Kasumi-1 (cell line): ENCODE data around the gene PRKD2.
"Not testable (repeated sequence)": the region's sequence is repeated elsewhere in the genome, so short reads cannot be mapped to it uniquely, and the experiment has no call there.

Experiments used
- DNase-seq, 2 experiments: peaks; one replicate each; lab custom pipeline; 2025; lab: John Stamatoyannopoulos, UW

The PRKD2 gene

DNA sequence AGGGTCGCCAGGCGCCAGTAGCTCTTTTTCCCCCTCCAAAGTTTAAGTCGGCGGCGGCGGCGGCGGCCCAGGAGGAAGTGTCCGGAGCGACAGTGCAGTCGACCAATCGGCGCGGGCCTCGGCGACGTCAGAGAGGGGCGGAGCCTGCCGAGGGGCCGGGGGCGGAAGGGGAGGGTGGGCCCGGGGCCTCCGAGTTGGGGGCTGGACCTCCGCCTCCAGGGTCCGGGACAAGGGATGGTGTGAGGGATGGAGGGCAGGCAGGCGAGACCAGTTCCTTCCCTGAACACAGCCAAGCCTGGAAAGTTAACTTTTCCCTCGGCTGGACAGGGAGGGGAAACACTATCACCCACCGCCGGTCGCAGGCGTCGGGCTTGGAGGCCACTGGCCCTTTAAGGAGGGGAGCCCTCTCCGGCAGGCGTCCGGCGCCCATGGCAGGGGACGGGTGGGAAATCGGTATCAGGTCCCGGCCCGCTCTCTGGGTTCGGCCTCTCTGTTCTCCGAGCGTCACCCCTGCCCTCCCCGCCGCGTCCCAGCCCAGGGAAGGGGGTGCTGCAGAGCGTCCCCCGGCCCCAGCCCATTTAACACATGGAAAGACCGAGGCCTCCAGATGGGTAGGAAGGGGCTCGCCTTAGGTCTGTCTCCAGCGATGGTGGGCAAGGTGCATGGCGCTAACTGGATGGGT, at the start of gene PRKD2:
Gene PRKD2, minus strand, starts transcription at position 81 of the 682 bp plus-strand sequence. CDS start 744 bp downstream, outside the sequence.
- peak; percentile 71 to 76 for DNase-seq

DNA sequence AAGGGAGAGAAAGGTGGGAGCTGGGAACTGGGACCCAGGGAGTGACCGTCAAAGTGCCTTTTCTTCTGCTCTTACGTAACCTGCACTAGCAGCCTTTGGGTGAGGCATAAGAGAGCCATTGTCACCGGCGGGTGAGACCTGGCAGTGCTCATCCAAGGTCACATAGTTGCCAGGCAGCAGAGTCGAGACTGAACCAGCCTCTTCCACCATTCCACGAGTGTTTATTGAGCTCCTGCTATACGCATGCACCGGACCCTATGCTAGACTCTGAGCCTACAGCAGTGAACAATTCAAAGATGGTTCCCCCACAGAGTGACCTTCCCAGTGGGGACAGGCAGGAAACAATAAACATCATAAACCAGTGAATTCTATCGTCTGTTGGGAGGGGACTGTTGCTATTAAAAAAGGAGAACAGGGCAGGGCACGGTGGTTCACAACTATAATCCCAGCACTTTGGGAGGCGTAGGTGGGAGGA, 47.9 kb upstream of the PRKD2 start:
- DNase-seq = no peak

DNA sequence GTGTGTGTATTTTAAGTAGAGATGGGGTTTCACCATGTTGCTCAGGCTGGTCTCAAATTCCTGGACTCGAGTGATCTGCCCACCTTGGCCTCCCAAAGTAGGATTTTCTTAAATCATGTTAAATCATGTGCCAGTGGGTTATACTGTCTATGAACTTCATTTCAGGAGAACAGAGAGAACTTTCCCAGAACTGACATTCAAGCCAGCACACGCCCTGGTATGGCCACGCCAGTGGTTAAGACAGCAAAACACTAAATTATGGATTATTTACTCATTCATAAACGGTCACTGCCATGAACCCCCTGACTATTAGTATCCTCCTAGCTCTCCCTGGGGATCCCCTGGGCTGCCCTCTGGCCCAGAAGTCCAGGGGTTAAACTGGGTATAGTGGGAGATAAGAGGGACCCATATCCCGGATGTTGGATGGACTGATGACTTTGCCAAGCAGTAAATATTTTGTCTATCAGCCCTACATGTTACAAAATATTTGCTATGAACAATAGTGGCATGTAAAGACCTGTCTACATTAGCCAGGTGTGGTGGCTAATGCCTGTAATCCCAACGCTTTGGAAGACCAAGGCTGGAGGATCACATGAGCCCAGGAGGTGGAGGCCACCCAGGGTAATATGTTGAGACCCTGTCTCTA, 45.5 kb upstream of the PRKD2 start:
- no peak for DNase-seq

DNA sequence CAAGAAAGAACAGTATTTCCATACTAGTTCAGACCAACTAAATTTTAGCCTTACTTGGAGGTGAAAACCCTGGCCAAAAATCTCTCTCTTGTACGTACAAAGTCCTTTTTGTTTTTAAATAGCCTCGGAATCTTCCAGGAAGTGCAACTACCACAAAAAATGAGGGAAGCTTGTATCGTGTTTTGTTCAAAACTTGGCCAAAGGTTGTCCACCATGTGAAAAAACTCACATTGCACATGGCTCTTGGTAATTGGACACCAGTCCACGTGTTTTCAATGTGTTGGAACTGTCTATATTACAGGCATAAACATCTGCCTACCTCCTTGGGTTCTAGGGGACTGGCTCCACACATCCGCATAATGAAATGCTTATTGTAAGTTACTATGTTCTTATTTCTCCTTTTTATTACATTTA, 44.5 kb upstream of the PRKD2 start:
- no peak for DNase-seq

DNA sequence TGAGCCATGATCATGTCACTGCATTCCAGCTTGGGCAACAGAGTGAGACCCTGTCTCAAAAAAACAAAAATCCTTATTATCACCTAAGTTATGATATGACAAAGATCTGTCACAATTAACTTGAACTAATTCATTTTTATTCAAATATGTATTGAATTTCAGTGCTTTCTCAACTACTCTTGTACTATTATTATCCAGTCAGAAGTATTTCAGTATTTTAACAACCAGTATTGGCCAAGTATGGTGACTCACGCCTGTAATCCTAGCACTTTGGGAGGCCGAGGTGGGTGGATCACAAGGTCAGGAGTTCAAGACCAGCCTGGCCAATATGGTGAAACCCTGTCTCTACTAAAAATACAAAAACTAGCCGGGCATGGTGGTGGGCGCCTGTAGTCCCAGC, 44.0 kb upstream of the PRKD2 start:
- DNase-seq = not testable (repeated sequence)

DNA sequence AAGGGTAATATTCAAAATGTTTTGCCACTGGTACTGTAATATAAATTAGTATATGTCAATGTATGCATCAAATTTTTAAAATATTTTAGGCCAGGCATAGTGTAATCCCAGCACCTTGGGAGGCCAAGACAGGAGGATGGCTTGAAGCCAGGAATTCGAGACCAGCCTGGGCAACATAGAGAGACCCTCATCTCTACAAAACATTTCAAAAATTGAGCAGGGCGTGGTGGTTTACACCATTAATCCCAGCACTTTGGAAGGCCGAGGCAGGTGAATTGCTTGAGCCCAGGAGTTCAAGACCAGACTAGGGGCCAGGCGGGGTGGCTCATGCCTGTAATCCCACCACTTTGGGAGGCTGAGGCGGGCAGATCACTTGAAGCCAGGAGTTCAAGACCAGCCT, 43.4 kb upstream of the PRKD2 start:
- no peak for DNase-seq

DNA sequence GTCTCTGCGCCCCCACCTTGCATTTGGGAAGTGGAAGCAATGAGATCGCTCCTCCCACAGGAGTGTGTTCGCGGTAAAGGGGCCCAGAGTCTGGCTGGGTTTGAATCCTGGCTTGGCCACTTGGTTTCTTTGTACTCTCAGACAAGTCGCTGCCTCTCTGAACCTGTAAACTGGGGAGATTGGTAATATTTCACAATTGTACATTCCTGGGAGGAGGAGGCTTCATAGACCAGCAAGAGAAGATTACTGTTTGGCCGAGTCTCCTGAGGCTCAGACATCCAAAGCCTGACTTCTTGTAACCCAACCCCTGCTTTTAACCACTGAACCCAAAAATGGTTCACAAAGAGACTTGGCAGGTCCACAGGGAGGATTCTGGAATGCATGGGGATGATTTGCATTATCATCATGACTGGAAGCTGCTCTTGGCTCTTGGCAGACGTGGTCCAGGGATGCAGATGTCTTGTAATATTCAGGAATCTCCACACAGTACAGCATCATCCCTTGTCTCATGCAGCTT, 43.0 kb upstream of the PRKD2 start:
- DNase-seq = no peak

DNA sequence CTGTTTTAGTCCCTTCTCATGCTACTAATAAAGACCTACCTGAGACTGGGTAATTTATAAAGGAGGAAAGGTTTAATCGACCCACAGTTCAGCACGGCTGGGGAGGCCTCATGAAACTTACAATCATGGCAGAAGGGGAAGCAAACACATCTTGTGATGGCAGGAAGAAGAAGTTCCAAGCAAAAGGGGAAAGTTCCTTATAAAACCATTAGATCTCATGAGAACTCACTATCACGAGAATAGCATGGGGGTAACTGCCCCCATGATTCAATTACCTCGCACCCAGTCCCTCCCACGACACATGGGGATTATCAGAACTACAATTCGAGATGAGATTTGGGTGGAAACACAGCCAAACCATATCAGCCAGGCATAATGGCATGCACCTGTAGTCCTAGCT, 42.3 kb upstream of the PRKD2 start:
- DNase-seq = no peak

DNA sequence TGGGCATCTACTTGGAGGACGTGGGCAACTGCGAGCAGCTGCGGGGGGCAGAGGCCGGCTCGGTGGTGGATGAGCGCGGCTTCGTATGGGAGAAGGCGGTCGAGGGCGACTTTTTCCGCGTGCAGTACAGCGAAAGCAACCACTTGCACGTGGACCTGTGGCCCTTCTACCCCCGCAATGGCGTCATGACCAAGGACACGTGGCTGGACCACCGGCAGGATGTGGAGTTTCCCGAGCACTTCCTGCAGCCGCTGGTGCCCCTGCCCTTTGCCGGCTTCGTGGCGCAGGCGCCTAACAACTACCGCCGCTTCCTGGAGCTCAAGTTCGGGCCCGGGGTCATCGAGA, 39.6 kb upstream of the PRKD2 start:
- no peak for DNase-seq

DNA sequence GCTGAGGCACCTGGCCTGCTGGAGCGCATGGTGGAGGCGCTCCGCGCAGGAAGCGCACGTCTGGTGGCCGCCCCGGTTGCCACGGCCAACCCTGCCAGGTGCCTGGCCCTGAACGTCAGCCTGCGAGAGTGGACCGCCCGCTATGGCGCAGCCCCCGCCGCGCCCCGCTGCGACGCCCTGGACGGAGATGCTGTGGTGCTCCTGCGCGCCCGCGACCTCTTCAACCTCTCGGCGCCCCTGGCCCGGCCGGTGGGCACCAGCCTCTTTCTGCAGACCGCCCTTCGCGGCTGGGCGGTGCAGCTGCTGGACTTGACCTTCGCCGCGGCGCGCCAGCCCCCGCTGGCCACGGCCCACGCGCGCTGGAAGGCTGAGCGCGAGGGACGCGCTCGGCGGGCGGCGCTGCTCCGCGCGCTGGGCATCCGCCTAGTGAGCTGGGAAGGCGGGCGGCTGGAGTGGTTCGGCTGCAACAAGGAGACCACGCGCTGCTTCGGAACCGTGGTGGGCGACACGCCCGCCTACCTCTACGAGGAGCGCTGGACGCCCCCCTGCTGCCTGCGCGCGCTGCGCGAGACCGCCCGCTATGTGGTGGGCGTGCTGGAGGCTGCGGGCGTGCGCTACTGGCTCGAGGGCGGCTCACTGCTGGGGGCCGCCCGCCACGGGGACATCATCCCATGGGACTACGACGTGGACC, 39.1 kb upstream of the PRKD2 start:
- no peak for DNase-seq

DNA sequence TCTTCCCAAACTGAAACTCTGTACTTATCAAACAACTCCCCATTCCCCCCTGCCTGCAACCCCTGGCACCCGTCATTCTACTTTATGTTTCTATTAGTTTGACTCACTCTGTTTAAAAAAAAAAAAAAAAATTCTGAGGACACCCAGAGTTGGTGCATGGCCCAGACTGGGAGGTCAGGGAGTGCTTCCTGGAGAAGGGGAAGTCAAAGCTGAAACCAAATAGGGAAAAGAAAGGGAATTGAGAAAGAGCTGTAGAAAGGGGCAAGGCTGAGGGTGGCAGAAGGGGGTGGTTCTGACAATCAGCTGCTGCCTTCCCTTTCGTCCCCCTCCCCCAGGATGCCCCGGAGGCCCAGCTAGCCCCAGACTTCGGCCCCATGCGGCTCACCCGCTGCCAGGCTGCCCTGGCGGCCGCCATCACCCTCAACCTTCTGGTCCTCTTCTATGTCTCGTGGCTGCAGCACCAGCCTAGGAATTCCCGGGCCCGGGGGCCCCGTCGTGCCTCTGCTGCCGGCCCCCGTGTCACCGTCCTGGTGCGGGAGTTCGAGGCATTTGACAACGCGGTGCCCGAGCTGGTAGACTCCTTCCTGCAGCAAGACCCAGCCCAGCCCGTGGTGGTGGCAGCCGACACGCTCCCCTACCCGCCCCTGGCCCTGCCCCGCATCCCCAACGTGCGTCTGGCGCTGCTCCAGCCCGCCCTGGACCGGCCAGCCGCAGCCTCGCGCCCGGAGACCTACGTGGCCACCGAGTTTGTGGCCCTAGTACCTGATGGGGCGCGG, 38.4 kb upstream of the PRKD2 start:
- DNase-seq = peak; percentile 19 to 29

DNA sequence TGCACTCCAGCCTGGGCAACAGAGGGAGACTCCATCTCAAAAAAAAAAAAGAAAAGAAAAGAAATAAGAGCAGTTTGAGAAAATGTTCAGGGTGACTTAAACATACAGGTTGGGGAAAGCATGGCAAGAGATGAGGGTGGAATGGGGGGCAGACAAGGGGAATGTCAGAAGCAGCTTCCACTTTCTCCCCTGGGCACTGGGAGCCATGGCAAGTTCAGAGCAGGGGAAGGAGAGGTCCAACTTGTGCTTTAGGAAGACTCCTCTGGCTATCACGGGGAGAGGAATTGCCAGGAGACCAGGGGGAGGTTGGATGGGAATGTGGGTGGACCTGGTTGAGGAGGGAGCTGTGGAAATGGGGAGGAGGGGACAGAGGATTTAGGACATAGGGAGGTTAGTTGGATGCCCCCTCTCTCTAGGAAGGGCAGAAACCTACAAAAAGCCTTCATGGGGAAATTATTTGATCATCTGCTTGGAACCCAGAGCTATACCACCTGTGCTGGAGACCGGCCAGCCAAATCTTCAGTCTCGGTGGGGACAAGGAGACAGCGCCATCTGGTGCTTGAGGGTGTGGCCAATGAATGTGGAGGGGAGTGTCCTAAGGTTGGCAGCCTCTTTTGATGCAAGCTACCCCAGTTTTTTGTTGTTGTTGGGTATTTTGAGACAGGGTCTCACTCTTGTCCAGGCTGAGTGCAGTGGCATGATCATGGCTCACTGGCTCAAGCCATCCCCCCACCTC, 36.7 kb upstream of the PRKD2 start:
- peak; percentile 56 to 75 for DNase-seq

DNA sequence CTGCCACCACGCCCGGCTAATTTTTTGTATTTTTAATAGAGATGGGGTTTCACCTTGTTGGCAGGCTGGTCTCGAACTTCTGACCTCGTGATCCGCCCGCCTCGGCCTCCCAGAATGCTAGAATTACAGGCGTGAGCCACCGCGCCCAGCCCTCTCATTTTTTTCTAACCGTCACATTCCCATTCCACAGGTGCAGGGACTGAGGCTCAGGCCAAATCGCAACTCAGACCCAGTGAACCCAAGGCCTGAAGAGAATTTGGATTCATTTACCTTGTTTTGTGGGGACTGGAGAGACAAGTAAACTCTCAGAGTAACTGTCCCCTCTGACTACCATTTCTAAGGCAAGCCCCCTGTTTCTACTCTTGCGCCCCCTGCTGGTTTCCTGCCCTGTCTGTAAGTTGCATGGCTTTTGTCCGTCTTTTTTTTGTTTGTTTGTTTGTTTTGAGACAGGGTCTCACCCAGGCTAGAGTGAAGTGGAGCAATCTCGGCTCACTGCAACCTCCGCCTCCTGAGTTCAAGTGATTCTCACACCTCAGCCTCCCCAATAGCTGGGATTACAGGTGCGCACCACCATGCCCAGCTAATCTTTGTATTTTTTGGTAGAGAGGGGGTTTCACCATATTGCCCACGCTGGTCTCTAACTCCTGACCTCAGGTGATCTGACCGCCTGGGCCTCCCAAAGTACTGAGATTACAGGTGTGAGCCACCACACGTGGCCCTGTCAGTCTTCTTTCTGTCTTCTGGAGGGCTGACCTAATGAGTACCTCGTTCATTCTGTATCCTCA, 31.6 kb upstream of the PRKD2 start:
- peak; percentile 77 to 84 for DNase-seq

DNA sequence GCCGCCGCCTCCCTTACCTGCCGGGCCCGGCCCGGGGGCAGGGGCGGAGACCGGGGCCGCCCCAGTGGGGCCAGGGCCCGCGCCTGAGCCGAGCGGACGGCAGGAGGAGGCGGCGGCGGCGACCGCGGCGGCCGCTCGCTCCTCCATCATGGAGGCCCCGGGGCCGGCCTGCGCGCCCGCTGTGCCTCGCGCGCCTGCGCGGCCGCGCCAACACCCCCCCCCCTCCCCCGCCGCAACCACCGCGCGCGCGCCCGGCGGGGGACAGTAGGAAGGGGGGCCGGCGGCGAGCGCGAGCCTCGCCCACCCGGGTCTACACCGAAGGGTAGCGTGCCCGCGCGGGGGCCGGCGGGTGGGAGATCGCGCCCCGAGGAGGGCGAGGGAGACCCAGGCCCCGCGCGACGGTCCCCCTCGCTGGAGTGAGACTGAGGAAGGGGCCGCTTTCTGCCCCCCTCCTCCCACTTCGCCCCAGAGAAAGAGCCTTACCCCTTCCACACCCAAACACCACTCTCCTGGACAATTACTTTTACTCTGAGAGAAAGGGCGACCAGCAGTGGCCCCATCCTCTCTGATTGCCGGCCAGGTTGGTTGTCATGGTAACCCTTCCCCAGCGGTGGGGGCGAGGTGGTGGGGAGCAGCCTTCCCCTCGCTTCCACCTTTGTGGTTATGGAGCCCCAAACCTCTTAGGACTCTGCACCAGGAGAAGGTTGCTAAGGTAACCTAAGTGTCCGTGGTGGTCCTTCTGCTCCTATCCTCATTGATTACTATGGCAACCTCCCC, 29.6 kb upstream of the PRKD2 start, which contains the start of gene STRN4:
Gene STRN4, minus strand, starts transcription at position 170 of the 777 bp plus-strand sequence. Its CDS starts 20 bp downstream, at position 150.
- no peak for DNase-seq

DNA sequence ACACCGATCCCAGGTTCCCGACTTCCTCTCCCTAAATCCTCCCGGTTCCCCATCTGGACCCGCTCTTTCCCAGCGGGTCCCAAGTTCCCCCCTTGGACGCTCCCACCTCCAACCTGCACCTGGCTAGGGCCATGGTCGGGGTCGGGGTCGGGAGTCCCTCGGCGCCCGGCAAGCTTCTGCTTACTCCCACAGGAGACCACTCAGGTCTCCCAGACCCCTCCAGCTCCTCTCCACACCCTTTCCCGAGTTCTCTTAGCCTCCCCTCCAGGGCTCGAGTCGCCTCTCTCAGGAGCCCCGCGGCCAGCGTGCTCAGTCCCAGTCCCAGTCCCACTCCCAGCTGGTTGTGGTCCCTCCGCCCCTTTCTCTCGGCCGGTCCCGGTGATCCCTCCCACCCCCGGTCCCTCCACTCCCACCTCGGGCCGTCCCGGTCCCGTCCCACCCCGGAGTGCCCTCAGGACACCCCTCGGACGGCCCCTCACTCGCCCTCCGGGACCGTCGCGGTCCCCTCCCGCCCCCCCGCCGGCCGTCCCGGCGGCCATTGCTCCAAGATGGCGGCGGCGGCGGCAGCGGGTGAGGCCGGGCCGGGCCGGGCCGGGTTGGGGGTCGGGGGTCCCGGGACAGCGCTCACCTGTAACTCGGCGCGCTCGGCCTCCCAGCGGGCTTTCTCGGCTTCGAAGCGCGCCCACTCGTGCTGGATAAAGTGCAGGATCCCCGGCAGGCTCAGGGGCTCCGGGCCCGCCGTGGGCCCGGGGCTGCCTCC, 28.8 kb upstream of the PRKD2 start, which contains the start of gene FKRP:
Gene FKRP, plus strand, starts transcription at position 537 of the 760 bp plus-strand sequence. CDS start 9,394 bp downstream, outside the sequence.
- no peak for DNase-seq

DNA sequence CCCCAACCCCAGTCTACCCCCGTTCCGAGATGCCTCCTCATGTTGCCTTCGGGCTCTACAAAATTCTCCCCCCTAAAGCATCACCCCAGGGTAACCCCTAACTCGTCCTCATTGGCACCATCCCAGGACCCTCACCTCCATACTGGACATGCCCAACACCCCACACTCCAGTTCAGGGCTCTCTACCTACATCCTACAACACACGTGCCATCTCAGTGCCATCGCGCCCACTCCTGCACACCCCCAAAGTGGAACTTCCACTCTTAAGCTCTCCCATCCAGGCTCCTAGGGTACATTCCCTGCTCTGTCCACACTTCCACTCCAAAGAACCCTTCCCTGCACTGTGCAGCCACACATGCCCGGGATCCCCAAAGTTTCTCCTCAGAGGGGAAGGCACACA, 28.1 kb upstream of the PRKD2 start:
- DNase-seq = no peak

DNA sequence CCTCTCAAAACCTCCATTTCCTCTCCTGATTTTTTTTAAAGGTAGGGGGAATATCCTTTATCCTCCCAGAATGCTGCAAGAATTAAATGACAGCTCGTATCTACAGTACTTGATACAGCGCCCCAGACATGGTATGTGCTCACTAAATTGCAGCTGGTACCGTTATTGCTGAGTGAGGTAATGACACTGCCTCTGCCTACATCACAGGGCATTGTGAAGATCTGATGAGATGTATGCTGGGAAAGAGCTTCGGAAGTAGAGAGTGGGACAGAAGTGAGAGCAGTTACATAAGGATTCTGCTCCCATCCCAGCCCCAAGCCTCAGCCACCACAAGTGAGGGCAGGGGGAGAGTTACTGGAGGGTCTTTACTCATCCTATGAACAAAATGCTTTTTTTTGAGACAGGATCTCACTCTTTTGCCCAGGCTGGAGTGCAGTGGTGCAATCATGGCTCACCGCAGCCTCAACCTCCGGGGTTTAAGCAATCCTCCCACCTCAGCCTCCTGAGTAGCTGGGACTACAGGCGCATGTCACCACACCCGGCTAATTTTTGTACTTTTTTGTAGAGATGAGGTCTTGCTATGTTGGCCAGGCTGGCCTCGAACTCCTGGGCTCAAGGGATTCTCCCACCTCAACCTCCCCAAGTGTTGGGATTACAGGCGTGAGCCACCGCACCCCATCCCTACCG, 27.2 kb upstream of the PRKD2 start:
- no peak for DNase-seq

DNA sequence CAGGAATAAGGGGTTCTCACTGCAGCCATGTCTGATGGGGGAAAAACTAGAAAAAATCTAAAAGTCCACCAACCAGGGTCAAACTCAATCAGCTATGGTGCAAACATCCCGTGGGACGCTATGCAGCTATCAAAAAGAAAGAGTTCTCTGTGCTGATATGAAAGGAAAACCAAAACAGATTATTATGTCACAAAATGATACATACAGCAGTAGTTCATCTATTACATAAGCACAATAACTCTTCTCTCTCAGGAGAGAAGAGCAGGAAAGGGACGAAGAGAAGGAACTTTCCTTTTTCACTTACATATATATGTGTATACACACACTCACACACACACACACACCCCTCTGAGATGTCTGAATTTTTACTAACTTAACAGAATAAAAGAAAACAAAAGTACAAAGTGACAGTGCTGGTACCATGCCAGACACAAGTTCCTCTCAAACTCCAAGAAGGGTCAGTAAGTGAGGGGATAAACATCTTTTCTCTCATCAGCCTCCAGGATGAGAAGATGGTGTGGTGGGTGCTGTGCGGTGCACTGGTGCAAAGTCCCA, 26.1 kb upstream of the PRKD2 start:
- no peak for DNase-seq
